GM12878 (cell line): Measurements from ENCODE around the gene TMEM97. TPM values are rescaled to one million over a fixed set of nuclear protein-coding genes. Genes with fewer than 3 reads are reported as not detected.

Experiments
- BRCA1 ChIP-seq: IDR thresholded peaks from 2 replicates; pipeline ENCODE4 v1.6.1; 2011; ENCODE audit warnings: low read depth, low read length, improper control_type of control experiment
- E2F4 ChIP-seq: IDR thresholded peaks from 2 replicates; pipeline ENCODE4 v1.6.1; 2012; ENCODE audit warnings: low read depth, low read length, improper control_type of control experiment
- E2F8 ChIP-seq: fragments of 450-650 bp; IDR thresholded peaks from 2 replicates; pipeline ENCODE4 v1.6.1; 2018; ENCODE audit warnings: mild to moderate bottlenecking, low read depth, moderate library complexity; ENCODE audit not compliant: partially characterized antibody
- IRF3 ChIP-seq: fragments of 450-650 bp; IDR thresholded peaks from 2 replicates; pipeline ENCODE4 v1.6.1; 2014; ENCODE audit warnings: mild to moderate bottlenecking
- MTA3 ChIP-seq: IDR thresholded peaks from 2 replicates; pipeline ENCODE4 v1.6.1; 2012; ENCODE audit warnings: low read length, inconsistent platforms, borderline replicate concordance
- MYB ChIP-seq: fragments of 150-350 bp; IDR thresholded peaks from 2 replicates; pipeline ENCODE4 v1.6.1; 2014; ENCODE audit warnings: mild to moderate bottlenecking, low read depth, low read length, borderline replicate concordance
- PBX3 ChIP-seq: IDR thresholded peaks from 2 replicates; pipeline ENCODE4 v1.6.1; 2011; ENCODE audit warnings: mild to moderate bottlenecking, low read depth, low read length, moderate library complexity; ENCODE audit not compliant: insufficient replicate concordance
- RBBP5 ChIP-seq: fragments of 200-600 bp; sonication (generic); conservative IDR thresholded peaks from 2 replicates; pipeline ENCODE4 v1.6.1; 2016
- RELA ChIP-seq: fragments of 450-650 bp; IDR thresholded peaks from 2 replicates; pipeline ENCODE4 v1.8.0; 2014; ENCODE audit warnings: borderline replicate concordance; ENCODE audit not compliant: partially characterized antibody
- RFX5 ChIP-seq: IDR thresholded peaks from 2 replicates; pipeline ENCODE4 v1.6.1; 2011; ENCODE audit warnings: low read depth, low read length, improper control_type of control experiment
- SPI1 ChIP-seq: IDR thresholded peaks from 2 replicates; pipeline ENCODE4 v1.6.1; 2011; ENCODE audit warnings: low read depth, mild to moderate bottlenecking, low read length, moderate library complexity, borderline replicate concordance; ENCODE audit not compliant: insufficient read depth
- SREBF1 ChIP-seq: IDR thresholded peaks from 2 replicates; pipeline ENCODE4 v1.6.1; 2012; ENCODE audit warnings: mild to moderate bottlenecking, low read length
- STAT1 ChIP-seq: fragments of 450-650 bp; conservative IDR thresholded peaks from 2 replicates; pipeline ENCODE4 v1.6.1; 2014; ENCODE audit warnings: antibody characterized with exemption, mild to moderate bottlenecking
- SUPT20H ChIP-seq: IDR thresholded peaks from 2 replicates; pipeline ENCODE4 v1.6.1; 2011; ENCODE audit warnings: low read depth, mild to moderate bottlenecking, low read length, moderate library complexity, borderline replicate concordance; ENCODE audit not compliant: control insufficient read depth
- TCF12 ChIP-seq: IDR thresholded peaks from 2 replicates; pipeline ENCODE4 v1.6.1; 2011; ENCODE audit warnings: low read depth, mild to moderate bottlenecking, low read length
- ZBTB33 ChIP-seq: fragments of 450-650 bp; IDR thresholded peaks from 2 replicates; pipeline ENCODE4 v1.6.1; 2017; ENCODE audit warnings: mild to moderate bottlenecking
- ZBTB4 ChIP-seq: fragments of 450-650 bp; formaldehyde crosslinking; IDR thresholded peaks from 2 replicates; pipeline ENCODE4 v1.4.0; 2022; ENCODE audit warnings: mild to moderate bottlenecking, moderate library complexity
- polyA plus RNA-seq, 11 experiments: library from polyadenylated mRNA; depleted of rRNA in 4 of 11; unstranded in 6 of 11; stranded (reverse) in 5 of 11; fragments of >200 nt; fragmentation: Nextera tagmentation in 4 of 11; fragmentation: Illumina TruSeq in 1 of 11; extraction: Ambion mirVana in 4 of 11; extraction: Trizol in 1 of 11; gene quantifications; 1 replicate in 1 of 11; 2 replicates in 10 of 11; pipeline versions ENCODE4 v1.2.1 to v1.2.3, GENCODE V29; 2011 to 2016; ENCODE audit warnings: inconsistent platforms in 2 of 11, missing spikeins in 2 of 11, low read depth in 1 of 11
- total RNA-seq, 4 experiments: library from RNA; depleted of rRNA in 3 of 4; stranded (reverse); fragments of >200 nt in 3 of 4; fragmentation: Illumina TruSeq in 1 of 4; extraction: Trizol in 1 of 4; gene quantifications; 2 replicates each; pipeline versions ENCODE4 v1.2.1 to v1.2.3, GENCODE V29; 2013 to 2021

Gene TMEM97
- total and polyA plus RNA-seq, 10 of the 15 experiments (the other 5 are each of a cell fraction or from before 2014, with no cell fraction given) = 58.0 to 134 (median 86.0) TPM

GRCh38 chr17:28357061-28357900, 38.3 kb downstream of the TMEM97 start, which contains the start of gene POLDIP2 (continued):
- TF ChIP-seq ZBTB33 = no peak
- no peak for TF ChIP-seq MTA3
- TF ChIP-seq BRCA1 = no peak
- TF ChIP-seq SPI1 = peak; percentile 56
- TF ChIP-seq ZBTB4 (CRISPR knock-in tag) = no peak
- peak; percentile 30 for TF ChIP-seq RELA
- no peak for TF ChIP-seq SUPT20H
- TF ChIP-seq STAT1 = peak; percentile 28; the same call in 1 of the 2 replicates
- TF ChIP-seq IRF3 = no peak
- peak; percentile 12; the same call in 1 of the 2 replicates for TF ChIP-seq SREBF1
- TF ChIP-seq TCF12 = no peak
- no peak for TF ChIP-seq E2F4
- TF ChIP-seq PBX3 = no peak
- no peak for TF ChIP-seq RBBP5
- peak; percentile 84 for TF ChIP-seq E2F8
- 0 out of 2 replicates have a peak, but pooled peaks have one; percentile 53 for TF ChIP-seq RFX5
- TF ChIP-seq MYB = no peak
